Measurements from ENCODE around the gene FAM50A.

- TF ChIP-seq REST (IDR thresholded peaks at IDR 0.05; ENCODE audit: insufficient read depth in 1 of 2, low read depth in 2 of 2, low read length in 2 of 2) (no peak), POLR2AphosphoS5 (IDR thresholded peaks at IDR 0.05; ENCODE audit: low read depth, low read length) (no peak)
These were observed 13.5 kb upstream of the FAM50A start for GRCh38 chrX:154430479-154430878.
